ENCODE data around the gene POLH. TPM values are rescaled to one million over a fixed set of nuclear protein-coding genes. Genes with fewer than 3 reads are reported as not detected.

POLH gene
- total RNA-seq, 1 donor from 2014 or later: 21.2 TPM

GRCh38 chr6:43623880-43624785 lies 48.1 kb downstream of the POLH start:
- Mint-ChIP-seq H3K4me3 (ENCODE audit: unreplicated experiment) (no peak overlapping the region), H3K36me3 (ENCODE audit: low read depth) (peaks cover 42% of the 10 kb centered on the region), H3K9me3 (ENCODE audit: low read depth) (no peaks in the 10 kb centered on the region), H3K4me1 (ENCODE audit: low read depth) (peaks cover 38% of the 10 kb centered on the region), H3K27me3 (ENCODE audit: low read depth) (no peaks in the 10 kb centered on the region), H3K27ac (ENCODE audit: unreplicated experiment) (peak overlapping the region; percentile 100)
- no peak for DNase-seq (ENCODE audit: low spot score)
- no peak for TF ChIP-seq CTCF (IDR thresholded peaks at IDR 0.05)

- Mint-ChIP-seq H3K27ac (ENCODE audit: unreplicated experiment) (peak overlapping the region; percentile 100), H3K4me3 (ENCODE audit: unreplicated experiment) (no peak overlapping the region), H3K9me3 (ENCODE audit: low read depth) (no peaks in the 10 kb centered on the region), H3K4me1 (ENCODE audit: low read depth) (peaks cover 38% of the 10 kb centered on the region), H3K36me3 (ENCODE audit: low read depth) (peaks cover 39% of the 10 kb centered on the region), H3K27me3 (ENCODE audit: low read depth) (no peaks in the 10 kb centered on the region)
- DNase-seq (ENCODE audit: low spot score): no peak
- no peak for TF ChIP-seq CTCF (IDR thresholded peaks at IDR 0.05)
Measured at GRCh38 chr6:43624786-43625288, 48.9 kb downstream of the POLH start.

- H3K27ac Mint-ChIP-seq (ENCODE audit: unreplicated experiment): peak overlapping the region; percentile 100
- DNase-seq (ENCODE audit: low spot score): no peak
- H3K4me3 Mint-ChIP-seq (ENCODE audit: unreplicated experiment): no peak overlapping the region
Measured at GRCh38 chr6:43625393-43625992, 49.5 kb downstream of the POLH start.

GRCh38 chr6:43627008-43627825 lies 51.2 kb downstream of the POLH start:
- Mint-ChIP-seq H3K27ac (ENCODE audit: unreplicated experiment) (peak overlapping the region; percentile 100), H3K36me3 (ENCODE audit: low read depth) (peaks cover 28% of the 10 kb centered on the region), H3K4me3 (ENCODE audit: unreplicated experiment) (peak overlapping the region; percentile 94), H3K9me3 (ENCODE audit: low read depth) (no peaks in the 10 kb centered on the region), H3K4me1 (ENCODE audit: low read depth) (peaks cover 48% of the 10 kb centered on the region), H3K27me3 (ENCODE audit: low read depth) (no peaks in the 10 kb centered on the region)
- no peak for TF ChIP-seq CTCF (IDR thresholded peaks at IDR 0.05)
- no peak for DNase-seq (ENCODE audit: low spot score)

More at GRCh38 chr6:43625393-43625992, 49.5 kb downstream of the POLH start:
- Mint-ChIP-seq H3K9me3 (ENCODE audit: low read depth) (no peaks in the 10 kb centered on the region), H3K36me3 (ENCODE audit: low read depth) (peaks cover 38% of the 10 kb centered on the region), H3K27me3 (ENCODE audit: low read depth) (no peaks in the 10 kb centered on the region), H3K4me1 (ENCODE audit: low read depth) (peaks cover 44% of the 10 kb centered on the region)
- no peak for TF ChIP-seq CTCF (IDR thresholded peaks at IDR 0.05)
